Measurements from ENCODE around the gene CBX7.
"Not testable (repeated sequence)": the region's sequence is repeated elsewhere in the genome, so short reads cannot be mapped to it uniquely, and the experiment has no call there.

DNA sequence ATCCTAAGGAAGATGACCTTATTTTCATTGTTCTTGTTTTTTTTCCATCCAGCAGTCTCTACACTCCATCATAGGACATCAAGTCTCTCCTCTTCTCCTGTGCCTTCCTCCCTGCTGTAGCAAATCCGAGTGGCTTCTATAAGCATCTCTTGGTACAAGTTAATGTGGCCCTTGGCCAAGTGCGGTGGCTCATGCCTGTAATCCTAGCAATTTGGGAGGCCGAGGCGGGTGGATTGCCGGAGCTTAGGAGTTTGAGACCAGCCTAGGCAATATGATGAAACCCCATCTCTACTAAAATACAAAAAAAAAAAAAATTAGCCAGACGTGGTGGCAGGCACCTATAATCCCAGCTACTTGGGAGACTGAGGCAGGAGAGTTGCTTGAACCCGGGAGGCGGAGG, 3.6 kb upstream of the CBX7 start:
- not testable (repeated sequence) for TF ChIP-seq TAF1 (IDR thresholded peaks at IDR 0.05; ENCODE audit: borderline replicate concordance, low read depth, low read length); POLR2AphosphoS5 (IDR thresholded peaks at IDR 0.05; ENCODE audit: low read depth, low read length)
